Measurements from ENCODE around the gene CLEC12A.
"Not testable (repeated sequence)": the region's sequence is repeated elsewhere in the genome, so short reads cannot be mapped to it uniquely, and the experiment has no call there.

Gene CLEC12A

GRCh38 chr12:9948606-9949296 lies 22.5 kb upstream of the CLEC12A start:
- no peak for DNase-seq
- TF ChIP-seq POLR2A (IDR thresholded peaks at IDR 0.05; ENCODE audit: low read length) (no peak), GATA1 (IDR thresholded peaks at IDR 0.05; ENCODE audit: low read depth, low read length) (no peak)

DNA sequence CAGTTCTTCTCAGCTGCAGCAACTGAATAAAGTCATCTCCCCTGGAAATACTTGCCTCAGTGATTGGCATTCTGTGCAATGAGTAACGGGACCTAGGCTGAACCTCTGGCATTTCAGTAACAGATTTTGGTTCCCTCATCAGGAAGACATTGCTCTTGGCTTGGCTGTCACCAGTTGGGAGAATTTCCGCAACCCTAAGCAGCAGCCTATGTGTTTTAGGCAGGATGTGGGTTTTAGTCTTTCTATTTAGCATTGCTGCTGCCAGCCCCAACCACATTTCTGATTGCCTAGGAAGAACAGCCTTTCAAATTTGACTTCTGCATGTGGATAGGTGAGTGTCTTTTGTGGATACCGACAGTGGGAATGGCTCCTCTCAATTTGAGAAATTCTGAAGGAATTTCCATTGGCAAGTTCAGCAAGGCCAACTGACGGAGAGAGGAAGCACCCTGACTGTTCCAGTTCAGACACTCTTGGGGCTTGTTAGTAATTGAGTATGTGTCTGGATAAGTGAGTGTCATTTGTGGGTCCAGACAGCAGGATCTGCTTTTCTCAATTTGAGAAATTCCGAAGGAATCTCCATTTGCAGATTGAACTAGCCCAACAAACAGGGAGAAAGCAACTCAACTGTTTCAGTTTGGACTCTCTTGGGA lies 20.1 kb upstream of the CLEC12A start:
- TF ChIP-seq POLR2A (IDR thresholded peaks at IDR 0.05; ENCODE audit: low read length) (no peak), GATA1 (IDR thresholded peaks at IDR 0.05; ENCODE audit: low read depth, low read length) (no peak)
- no peak for DNase-seq

DNA sequence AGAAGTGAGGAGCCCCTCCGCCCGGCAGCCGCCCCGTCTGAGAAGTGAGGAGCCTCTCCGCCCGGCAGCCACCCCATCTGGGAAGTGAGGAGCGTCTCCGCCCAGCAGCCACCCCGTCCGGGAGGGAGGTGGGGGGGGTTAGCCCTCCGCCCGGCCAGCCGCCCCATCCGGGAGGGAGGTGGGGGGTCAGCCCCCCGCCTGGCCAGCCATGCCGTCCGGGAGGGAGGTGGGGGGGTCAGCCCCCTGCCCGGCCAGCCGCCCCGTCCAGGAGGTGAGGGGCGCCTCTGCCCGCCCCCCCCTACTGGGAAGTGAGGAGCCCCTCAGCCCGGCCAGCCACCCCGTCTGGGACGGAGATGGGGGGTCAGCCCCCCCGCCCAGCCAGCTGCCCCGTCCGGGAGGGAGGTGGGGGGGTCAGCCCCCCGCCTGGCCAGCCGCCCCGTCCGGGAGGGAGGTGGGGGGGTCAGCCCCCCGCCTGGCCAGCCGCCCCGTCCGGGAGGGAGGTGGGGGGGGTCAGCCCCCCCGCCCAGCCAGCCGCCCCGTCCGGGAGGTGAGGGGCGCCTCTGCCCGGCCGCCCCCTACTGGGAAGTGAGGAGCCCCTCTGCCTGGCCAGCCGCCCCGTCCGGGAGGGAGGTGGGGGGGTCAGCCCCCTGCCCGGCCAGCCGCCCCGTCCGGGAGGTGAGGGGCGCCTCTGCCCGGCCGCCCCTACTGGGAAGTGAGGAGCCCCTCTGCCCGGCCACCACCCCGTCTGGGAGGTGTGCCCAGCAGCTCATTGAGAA lies 18.1 kb upstream of the CLEC12A start:
- not testable (repeated sequence) for DNase-seq

DNA sequence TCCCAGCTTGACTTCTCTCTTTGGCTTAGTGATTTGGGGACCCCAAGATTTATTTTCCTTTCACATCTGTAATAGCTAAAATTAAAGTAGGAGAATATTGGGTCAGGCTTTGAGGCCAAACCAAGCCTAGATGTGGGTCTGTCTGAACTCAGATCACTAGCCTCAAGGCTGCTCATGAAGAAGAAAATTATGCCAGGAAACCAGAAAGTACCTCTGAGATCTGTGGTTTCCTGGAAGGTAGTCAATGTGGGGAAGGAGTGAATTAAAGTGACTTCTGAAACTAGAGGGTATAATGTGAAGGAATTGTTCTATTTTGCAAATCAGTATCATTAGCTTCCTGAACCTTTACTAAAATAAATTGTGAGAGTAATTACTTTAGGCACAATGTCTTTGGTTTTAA lies 13.4 kb upstream of the CLEC12A start:
- TF ChIP-seq POLR2A (IDR thresholded peaks at IDR 0.05; ENCODE audit: low read length) (no peak), GATA1 (IDR thresholded peaks at IDR 0.05; ENCODE audit: low read depth, low read length) (no peak)
- DNase-seq: no peak

DNA sequence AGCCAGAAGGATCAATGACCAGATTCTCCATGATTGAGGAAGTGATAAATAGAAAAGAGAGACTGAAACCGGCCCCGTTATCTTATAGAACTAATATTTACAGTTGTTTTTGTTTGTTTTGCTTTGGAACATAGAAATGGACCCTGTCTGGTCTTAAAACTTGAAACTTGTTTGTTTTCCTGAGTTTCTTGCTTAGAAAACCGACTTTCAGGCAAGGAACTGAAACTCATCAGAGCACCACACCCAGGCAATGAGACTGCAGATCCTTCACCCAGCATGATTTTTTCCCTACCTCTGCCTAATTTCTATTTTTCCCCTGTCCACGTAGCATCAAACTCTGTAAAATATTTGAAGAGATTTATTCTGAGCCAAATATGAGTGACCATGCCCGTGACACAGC lies 10.6 kb upstream of the CLEC12A start:
- DNase-seq: no peak
- TF ChIP-seq GATA1 (IDR thresholded peaks at IDR 0.05; ENCODE audit: low read depth, low read length) (no peak), POLR2A (IDR thresholded peaks at IDR 0.05; ENCODE audit: low read length) (no peak)

GRCh38 chr12:9961106-9961505 lies 10.1 kb upstream of the CLEC12A start:
- DNase-seq: no peak

GRCh38 chr12:9961901-9962300 lies 9.3 kb upstream of the CLEC12A start:
- TF ChIP-seq GATA1 (IDR thresholded peaks at IDR 0.05; ENCODE audit: low read depth, low read length): no peak
- no peak for TF ChIP-seq POLR2A (IDR thresholded peaks at IDR 0.05; ENCODE audit: low read length)

More at GRCh38 chr12:9961106-9961505, 10.1 kb upstream of the CLEC12A start:
- TF ChIP-seq GATA1 (IDR thresholded peaks at IDR 0.05; ENCODE audit: low read depth, low read length): no peak

DNA sequence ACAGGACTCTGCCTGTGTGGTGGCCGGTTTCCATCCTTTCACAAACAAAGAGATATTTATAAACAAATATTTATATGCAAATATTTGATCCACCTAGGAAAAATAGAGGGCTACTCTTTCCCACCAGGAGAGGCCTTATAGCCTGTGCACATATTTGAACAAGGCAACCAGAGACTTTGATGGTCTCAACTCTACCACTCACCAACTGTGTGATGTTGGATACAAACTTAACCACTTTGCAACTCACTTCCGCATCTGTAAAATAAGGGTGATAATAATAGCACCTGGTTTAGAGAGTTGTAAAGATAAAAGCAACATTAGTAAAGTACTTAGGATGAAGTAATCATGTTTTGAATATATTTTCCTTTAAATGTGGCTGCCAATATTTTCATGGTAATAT lies 1.5 kb upstream of the CLEC12A start:
- TF ChIP-seq GATA1 (IDR thresholded peaks at IDR 0.05; ENCODE audit: low read depth, low read length) (no peak), POLR2A (IDR thresholded peaks at IDR 0.05; ENCODE audit: low read length) (no peak)
- DNase-seq: no peak

More at GRCh38 chr12:9961901-9962300, 9.3 kb upstream of the CLEC12A start:
- DNase-seq: no peak

DNA sequence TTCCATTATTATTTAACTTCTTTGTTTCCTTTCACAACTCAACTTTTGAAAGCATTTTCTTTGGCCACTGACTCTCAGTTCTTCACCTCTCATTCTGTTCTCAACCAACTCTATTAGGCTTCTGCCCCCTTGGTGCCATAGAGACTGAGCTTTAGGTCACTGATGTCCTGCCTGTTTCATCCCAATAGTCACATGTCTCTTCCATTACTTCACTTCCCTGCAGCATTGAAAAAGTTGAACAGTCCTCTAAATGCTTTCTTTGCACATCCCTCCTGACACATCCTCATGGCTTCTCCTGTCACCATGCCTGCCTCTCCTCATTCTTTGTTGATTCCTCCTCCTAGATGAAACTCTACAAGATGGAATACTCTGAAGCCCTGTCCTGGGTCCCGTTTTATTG lies 2.7 kb downstream of the CLEC12A start:
- DNase-seq: no peak
- TF ChIP-seq GATA1 (IDR thresholded peaks at IDR 0.05; ENCODE audit: low read depth, low read length) (no peak), POLR2A (IDR thresholded peaks at IDR 0.05; ENCODE audit: low read length) (no peak)

- DNase-seq: not testable (repeated sequence)
These were observed 3.5 kb downstream of the CLEC12A start for GRCh38 chr12:9974731-9975130.

GRCh38 chr12:9975614-9976013 lies 4.4 kb downstream of the CLEC12A start:
- no peak for TF ChIP-seq POLR2A (IDR thresholded peaks at IDR 0.05; ENCODE audit: low read length)
- TF ChIP-seq GATA1 (IDR thresholded peaks at IDR 0.05; ENCODE audit: low read depth, low read length): no peak
- DNase-seq: no peak

GRCh38 chr12:9976626-9977025 lies 5.4 kb downstream of the CLEC12A start:
- not testable (repeated sequence) for DNase-seq

DNA sequence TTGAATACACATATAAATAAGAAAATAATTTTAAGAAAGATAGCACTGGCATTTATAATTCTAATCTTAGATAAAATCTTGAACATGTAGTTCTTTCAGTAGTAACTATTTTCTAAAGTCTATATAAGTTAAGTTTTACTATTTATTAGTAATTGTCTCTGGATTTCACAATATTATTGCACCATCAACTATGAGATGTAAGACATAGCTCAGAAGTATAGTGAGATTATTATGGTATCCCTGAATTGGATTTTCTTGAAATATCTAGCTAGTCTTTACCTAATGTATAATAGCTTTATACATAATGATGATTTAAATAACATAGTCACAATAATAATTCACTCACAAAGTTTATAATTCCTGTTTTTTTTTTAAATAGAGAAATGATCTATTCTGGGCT lies 6.7 kb downstream of the CLEC12A start:
- DNase-seq: no peak
- TF ChIP-seq POLR2A (IDR thresholded peaks at IDR 0.05; ENCODE audit: low read length): no peak
- TF ChIP-seq GATA1 (IDR thresholded peaks at IDR 0.05; ENCODE audit: low read depth, low read length): no peak

DNA sequence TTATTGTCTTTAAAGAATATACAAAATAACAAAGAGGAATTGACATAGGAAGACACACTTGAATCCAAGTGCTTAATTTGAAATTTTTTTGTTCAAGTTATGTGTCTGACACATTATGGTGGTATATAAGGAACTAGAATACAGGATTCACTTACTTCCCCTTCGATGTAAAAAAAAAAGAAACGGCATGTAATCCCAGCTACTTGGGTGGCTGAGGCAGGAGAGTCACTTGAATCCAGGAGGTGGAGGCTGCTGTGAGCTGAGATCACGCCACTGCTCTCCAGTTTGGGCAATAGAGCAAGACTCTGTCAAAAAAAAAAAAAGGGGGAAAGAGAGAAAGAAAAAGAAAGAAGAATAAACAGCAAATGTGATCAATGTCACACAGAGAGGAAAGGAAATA lies 8.9 kb downstream of the CLEC12A start:
- TF ChIP-seq POLR2A (IDR thresholded peaks at IDR 0.05; ENCODE audit: low read length) (no peak), GATA1 (IDR thresholded peaks at IDR 0.05; ENCODE audit: low read depth, low read length) (no peak)
- DNase-seq: no peak

DNA sequence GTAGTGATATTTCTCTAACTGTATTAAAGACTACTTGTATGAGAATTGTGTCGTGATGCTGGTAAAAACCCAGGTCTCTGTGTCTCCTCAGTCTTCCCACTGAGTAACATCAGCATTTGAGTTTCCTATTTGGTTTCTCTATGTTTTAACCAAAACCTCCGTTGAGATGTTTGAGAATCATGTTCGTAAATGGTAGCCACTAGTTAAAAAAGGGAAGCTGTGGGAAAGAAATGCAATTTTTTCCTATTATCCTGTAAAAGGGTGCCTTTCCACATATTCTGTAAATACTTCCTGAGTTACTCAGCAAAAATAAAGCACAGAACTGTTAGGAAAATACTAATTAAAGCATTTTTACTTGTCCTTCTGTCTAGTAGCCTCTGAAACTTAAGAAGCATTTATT lies 20.7 kb downstream of the CLEC12A start:
- DNase-seq: no peak
- TF ChIP-seq POLR2A (IDR thresholded peaks at IDR 0.05; ENCODE audit: low read length): no peak
- no peak for TF ChIP-seq GATA1 (IDR thresholded peaks at IDR 0.05; ENCODE audit: low read depth, low read length)

Data from erythroblast (primary cell).